ENCODE data around the gene QRFP. TPM values are rescaled to one million over a fixed set of nuclear protein-coding genes. Genes with fewer than 3 reads are reported as not detected.
A peak's percentile ranks its signal among the peaks of the same experiment; 100 is the strongest.

QRFP gene
- polyA plus RNA-seq, 1 of the 3 experiments (the other 2 are of a cell fraction) = not detected

GRCh38 chr9:130933114-130934046 is 36.8 kb upstream of the QRFP start (continued):
- TF ChIP-seq USF2 (IDR thresholded peaks at IDR 0.05; ENCODE audit: borderline replicate concordance, low read depth, low read length) (no peak), FOXM1 (IDR thresholded peaks at IDR 0.05; ENCODE audit: low read depth) (no peak), YY1 (IDR thresholded peaks at IDR 0.05; ENCODE audit: low read depth) (no peak), IRF3 (IDR thresholded peaks at IDR 0.05; ENCODE audit: low read depth, low read length) (no peak), REST (IDR thresholded peaks at IDR 0.05; ENCODE audit: low read depth, low read length) (no peak), RXRA (IDR thresholded peaks at IDR 0.05; ENCODE audit: borderline replicate concordance, low read depth) (no peak), MXI1 (IDR thresholded peaks at IDR 0.05; ENCODE audit: low read depth, low read length) (no peak)
- TF ChIP-seq, protein P1, sequence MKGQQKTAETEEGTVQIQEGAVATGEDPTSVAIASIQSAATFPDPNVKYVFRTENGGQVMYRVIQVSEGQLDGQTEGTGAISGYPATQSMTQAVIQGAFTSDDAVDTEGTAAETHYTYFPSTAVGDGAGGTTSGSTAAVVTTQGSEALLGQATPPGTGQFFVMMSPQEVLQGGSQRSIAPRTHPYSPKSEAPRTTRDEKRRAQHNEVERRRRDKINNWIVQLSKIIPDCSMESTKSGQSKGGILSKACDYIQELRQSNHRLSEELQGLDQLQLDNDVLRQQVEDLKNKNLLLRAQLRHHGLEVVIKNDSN (IDR thresholded peaks at IDR 0.05; ENCODE audit: borderline replicate concordance, low read depth) = no peak

DNA sequence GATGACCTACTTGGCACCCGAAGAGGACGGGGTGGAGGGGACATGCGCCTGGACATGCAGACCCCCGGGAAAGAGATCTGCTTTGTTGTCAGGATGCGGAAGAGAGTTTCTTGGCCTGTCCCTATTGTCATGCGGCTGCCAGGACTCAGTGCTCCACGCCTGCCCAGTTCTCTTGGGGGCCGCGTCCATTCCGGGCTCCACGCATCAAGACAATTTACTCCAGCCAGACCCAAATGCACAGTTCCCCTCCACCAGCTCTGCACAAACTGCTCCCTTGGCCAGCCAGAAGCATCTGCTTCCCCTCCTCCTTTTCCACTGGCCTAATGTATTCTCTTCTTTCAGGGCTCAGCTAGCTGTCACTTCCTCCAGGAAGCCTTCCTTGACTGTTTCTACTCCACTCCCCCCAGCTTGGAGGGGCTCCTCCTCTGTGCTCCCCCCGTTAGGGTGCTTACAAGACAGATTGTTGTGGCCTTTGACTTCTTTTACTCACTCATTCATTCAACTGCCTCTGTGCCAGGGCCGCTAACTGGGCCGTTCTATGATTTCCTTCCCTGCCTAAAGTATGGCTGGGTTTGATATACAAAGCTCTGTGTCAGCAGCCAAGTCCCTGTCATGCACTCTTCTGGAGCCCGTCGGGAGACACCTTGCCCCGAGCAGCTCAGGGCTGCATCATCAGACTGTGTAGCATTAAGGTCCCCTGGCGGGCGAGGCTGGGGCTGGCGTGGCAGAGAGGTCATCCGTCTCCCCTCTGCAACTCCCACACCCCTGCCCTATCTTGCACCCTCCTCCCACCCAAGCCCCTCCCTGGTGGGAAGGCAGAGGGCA is 35.9 kb upstream of the QRFP start:
- Histone ChIP-seq H3K27me3 (ENCODE audit: insufficient read depth) (no peaks in the 10 kb centered on the region), H3K36me3 (replicated peaks in 1 of 2; ENCODE audit: control insufficient read depth in 1 of 2, insufficient read depth in 2 of 2, low read length in 1 of 2) (no peaks in the 10 kb centered on the region), H2AFZ (ENCODE audit: low read depth) (no peak overlapping the region), H3K79me2 (ENCODE audit: insufficient read depth) (no peaks in the 10 kb centered on the region), H3K27ac (ENCODE audit: low read depth in 2 of 2, low read length in 1 of 2) (no peak overlapping the region), H3K9me3 (no peaks in the 10 kb centered on the region), H4K20me1 (ENCODE audit: insufficient read depth) (no peaks in the 10 kb centered on the region), H3K9me2 (no peaks in the 10 kb centered on the region), H3K4me3 (ENCODE audit: low read depth in 2 of 2, low read length in 1 of 2) (no peak overlapping the region), H3K4me1 (ENCODE audit: control insufficient read depth in 1 of 2, insufficient read depth in 2 of 2, low read depth in 1 of 2, low read length in 1 of 2) (peaks cover 11 to 18% of the 10 kb centered on the region in 2 experiments; a peak in 3 of 4 replicates), H3F3A (replicated peaks; ENCODE audit: insufficient read depth) (peaks cover 24% of the 10 kb centered on the region), H3K9ac (no peak overlapping the region), H3K4me2 (peak overlapping the region; percentile 66)
- WGBS (ENCODE audit: low lambda C conversion rate) = 72% methylated on average over 21 of the region's 21 CpGs
- ChIA-PET CTCF (interaction anchor here (1.1 to 4.4 kb wide), 6 partner anchors 10 to 231 kb away, joined by 3 to 21 read pairs (median 4); no protein-coding TSS in a partner anchor), POLR2A (no interaction called here)
- no peak for DNase-seq
- TF ChIP-seq ELF1 (IDR thresholded peaks at IDR 0.05) (no peak), TEAD4 (IDR thresholded peaks at IDR 0.05; ENCODE audit: borderline replicate concordance, insufficient read depth) (no peak), PBX3 (IDR thresholded peaks at IDR 0.05) (no peak), TCF12 (IDR thresholded peaks at IDR 0.05) (no peak), GABPA (IDR thresholded peaks at IDR 0.05; ENCODE audit: low read depth) (no peak), MEF2A (IDR thresholded peaks at IDR 0.05; ENCODE audit: borderline replicate concordance, low read depth) (no peak), REST (IDR thresholded peaks at IDR 0.05; ENCODE audit: low read depth, low read length) (no peak), MXI1 (IDR thresholded peaks at IDR 0.05; ENCODE audit: low read depth, low read length) (no peak)
- TF ChIP-seq, protein P2, sequence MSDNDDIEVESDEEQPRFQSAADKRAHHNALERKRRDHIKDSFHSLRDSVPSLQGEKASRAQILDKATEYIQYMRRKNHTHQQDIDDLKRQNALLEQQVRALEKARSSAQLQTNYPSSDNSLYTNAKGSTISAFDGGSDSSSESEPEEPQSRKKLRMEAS (IDR thresholded peaks at IDR 0.05; ENCODE audit: low read depth) = no peak

All from SK-N-SH (cell line).